CD4-positive, alpha-beta T cell treated with Interleukin-4 for 1 hour (primary cell): ENCODE data around the gene CDH13.

ENCODE experiments used
- DNase-seq, 2 donors: peaks; one replicate each; pipeline ENCODE4 v3.0.0-alpha.2; 2020 to 2022

CDH13 gene

GRCh38 chr16:82855471-82855870, 228.7 kb downstream of the CDH13 start:
- no peak for DNase-seq

DNA sequence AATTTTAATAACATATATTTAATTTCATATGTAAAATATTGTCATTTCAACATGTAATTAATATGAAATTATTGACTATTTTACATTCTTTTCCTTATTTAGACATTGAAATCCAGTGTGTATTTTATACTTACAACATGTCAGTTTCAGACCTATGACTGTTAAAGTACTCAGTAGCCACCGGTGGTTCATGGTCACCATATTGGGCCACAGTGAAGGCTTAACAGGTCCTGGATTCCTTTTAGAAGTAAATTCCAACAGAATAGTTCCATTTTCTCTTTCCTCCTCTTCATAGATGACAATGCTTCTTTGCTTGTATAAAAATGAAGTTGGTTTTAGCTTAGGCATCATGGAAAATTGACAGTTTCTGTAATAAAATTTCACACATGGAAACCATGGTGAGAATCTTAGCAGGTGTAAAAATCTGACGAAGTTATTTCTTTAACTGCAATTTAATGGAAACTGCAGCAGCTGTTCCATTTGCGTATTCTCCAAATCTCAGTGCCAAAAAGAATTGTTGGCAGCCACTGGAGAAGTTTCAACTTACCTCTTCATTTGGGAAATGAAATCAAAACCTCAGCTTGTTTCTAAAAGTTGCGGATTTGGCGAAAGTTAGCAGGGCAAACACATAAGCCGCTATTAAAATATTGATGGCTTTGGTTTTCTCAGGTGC, 231.1 kb downstream of the CDH13 start:
- no peak for DNase-seq

GRCh38 chr16:82859662-82860061, 232.9 kb downstream of the CDH13 start:
- DNase-seq = no peak

DNA sequence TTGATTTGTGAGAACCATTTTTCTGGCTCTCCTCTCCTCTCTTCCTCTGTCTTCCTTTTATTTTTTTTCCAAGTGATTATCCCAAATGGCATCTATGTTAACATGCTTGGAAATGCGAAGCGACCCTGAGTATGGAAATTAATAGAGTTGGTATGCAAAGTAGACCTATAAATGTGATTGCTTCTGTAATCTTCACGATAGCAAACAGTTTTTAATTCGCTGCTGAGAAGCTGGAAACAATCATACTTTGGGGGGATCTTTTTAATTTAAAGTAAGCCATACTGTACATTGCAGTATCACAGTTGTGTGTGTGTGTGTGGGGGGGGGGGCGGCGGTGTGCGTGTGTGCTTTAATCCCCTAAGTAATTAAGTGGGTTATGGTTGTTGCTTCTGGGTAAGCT, 233.3 kb downstream of the CDH13 start:
- DNase-seq = no peak

DNA sequence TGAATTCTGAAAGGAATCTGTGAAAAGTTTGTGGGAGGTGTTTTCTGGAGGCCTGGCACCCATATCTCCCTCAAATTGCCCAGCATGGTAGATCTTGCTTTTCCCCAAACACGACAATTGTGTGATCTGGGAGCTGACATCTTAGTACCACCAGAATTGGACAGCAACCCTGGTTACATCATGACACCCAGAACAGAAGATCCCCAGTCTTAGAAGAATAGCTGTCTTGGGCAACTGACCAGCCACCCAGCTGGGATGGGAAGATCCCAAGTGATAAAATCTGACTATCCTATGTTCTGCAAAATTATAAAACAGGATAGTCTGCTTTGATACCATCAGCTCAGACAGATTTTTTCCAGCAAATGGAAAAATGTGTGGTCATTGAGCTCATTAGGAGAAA, 235.3 kb downstream of the CDH13 start:
- no peak for DNase-seq

DNA sequence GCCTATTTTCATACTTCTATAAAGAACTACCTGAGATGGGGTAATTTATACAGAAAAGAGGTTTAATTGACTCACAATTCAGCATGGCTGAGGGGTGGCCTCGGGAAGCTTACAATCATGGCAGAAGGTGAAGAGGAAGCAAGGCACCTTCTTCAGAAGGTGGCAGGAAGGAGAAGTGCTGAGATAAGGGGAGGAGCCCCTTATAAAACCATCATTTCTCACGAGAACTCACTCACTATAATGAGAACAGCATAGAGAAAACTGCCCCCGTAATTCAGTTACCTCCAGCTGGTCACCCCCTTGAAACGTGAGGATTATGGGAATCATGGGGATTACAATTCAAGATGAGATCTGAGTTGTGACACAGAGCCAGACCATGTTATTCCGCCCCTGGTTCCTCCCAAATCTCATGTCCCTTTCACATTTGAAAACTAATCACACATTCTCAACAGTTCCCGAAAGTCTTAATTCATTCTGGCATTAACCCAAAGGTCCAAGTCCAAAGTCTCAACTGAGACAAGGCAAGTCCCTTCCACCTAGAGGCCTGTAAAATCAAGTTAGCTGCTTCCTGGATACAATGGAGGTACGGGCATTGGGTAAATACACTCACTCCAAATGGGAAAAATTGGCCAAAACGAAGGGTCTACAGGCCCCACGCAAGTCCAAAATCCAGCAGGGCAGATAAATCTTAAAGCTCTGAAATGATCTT, 237.7 kb downstream of the CDH13 start:
- DNase-seq = no peak

- no peak for DNase-seq
Measured at GRCh38 chr16:82865412-82865811, 238.6 kb downstream of the CDH13 start.

- DNase-seq = no peak
Measured at GRCh38 chr16:82867485-82867884, 240.7 kb downstream of the CDH13 start.

- DNase-seq = no peak
Measured at GRCh38 chr16:82874271-82874670, 247.5 kb downstream of the CDH13 start.

GRCh38 chr16:82874672-82875071, 247.9 kb downstream of the CDH13 start:
- DNase-seq = no peak

GRCh38 chr16:82876951-82877350, 250.2 kb downstream of the CDH13 start:
- DNase-seq = no peak

GRCh38 chr16:82878466-82878865, 251.7 kb downstream of the CDH13 start:
- DNase-seq = no peak

DNA sequence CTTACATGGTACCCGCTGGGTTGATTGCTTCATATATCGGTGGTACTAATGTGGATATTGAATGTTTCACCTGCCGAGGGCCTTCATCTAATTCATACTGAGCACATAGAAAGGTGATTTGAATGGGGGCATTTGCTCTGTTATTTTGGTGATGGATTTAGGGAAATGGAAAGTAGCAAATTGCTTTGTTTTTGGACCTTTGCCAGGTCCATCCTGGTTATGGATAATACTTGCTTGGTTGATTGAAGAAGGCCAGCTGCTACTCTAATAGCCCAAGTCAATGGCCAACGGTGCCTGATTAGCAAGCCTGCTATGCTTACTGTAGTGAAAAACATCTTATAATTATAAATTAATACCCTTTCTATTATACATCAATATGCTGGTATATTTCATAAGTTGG, 253.6 kb downstream of the CDH13 start:
- DNase-seq = no peak

- DNase-seq = no peak
Measured at GRCh38 chr16:82881516-82881915, 254.7 kb downstream of the CDH13 start.

- no peak for DNase-seq
Measured at GRCh38 chr16:82882226-82882625, 255.5 kb downstream of the CDH13 start.

DNA sequence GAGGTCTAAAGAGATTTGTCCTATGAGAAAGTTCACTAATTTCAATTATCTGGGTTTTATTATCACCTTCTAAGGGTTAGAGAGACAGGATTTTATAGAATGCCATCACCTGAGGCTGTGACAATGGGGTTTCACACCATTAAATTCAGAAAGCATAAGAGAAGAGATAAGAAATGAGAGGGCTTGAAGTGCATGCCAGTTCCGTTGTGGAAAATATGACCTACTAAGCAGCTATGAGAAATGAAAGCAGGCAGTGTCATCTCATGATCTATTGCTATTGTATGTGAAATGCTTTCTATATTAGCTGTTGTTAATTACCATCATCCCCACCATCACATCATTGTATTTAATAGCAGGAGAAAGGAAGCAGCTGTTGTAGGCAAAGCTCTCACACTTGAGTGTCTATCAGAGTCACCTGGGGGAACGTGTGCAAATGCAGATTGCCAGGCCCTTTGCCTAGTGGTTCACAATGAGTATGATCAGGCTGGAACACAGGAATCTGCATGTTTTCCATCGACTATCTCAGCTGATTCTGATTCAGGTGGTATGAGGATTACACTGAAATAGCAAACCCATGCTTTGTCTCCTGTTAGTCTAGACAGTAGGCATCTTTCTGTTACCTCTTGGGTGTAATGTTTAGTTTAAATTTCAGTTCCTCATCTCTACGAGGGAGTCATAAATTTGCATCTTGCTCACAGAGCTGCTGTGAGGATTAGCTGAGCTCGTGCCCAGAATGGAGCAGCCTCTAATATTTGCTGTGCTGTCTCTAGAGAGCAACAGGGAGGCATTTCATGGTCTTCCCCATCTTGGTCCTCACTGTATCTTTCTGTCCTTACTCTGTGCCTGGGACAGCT, 256.4 kb downstream of the CDH13 start:
- no peak for DNase-seq

DNA sequence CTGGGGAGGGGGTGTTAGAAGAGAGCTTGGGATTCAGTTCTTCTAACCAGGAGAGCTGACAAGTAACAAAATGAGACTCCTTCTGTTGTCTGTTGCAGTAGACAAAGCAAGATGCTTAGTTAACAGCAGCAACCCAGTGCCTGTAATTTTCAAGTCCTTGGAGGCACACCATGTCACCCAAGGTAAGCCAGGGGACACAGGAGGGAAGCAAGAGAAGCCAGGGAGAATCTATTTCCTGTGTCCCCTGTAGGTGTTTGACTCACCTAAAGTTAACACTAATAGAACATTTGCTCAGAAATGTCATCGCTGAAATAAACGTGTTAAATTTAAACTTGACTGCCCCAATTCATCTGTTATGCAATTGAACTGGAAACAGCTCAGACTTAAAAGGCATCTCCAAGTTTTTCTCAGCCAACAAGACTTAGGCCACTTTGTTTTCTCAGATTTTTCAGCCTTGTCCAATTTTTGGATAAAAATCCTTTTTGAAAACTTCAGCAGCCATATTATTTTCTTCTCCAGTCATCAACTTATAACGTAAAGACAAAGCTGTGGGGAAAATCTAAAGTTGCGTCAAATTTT, 257.6 kb downstream of the CDH13 start:
- no peak for DNase-seq

DNA sequence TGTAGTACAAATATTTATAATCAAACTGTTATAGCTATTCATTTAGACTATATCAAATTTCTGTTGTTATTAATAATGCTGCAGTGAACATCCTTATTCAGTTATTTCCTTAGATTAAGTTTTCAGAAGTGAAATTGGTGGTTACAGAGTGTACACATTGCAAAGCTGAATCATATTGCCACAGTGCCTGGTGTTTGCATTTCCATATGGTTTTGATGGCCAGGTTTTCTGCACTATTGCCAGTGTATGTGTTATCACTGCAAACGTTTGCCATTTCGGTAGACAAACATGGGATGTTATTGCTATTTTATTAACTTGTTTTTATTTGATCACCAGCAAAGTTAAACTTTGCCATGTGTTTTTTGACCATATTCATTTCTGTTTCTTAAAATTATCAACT, 259.4 kb downstream of the CDH13 start:
- DNase-seq = no peak

DNA sequence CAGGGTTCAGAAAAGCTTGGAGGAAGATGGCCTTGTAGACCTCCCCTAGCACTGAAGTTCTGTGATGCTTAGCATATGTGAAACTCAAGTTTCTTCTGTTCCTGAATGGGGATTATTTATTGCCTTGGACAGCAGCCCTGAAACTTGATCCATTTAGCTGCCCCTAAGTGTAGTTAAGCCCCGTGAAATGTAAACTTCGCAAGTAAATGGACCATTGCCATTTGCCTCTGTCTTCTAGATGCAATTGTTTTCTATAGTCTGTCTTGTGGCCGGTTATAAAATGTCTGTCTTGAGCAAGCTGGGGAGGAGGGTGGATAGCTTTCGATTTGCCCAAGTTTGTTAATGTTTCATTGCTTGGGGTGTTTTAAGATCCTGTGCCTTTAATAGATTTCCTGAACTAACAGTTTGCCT, 261.8 kb downstream of the CDH13 start:
- DNase-seq = no peak

DNA sequence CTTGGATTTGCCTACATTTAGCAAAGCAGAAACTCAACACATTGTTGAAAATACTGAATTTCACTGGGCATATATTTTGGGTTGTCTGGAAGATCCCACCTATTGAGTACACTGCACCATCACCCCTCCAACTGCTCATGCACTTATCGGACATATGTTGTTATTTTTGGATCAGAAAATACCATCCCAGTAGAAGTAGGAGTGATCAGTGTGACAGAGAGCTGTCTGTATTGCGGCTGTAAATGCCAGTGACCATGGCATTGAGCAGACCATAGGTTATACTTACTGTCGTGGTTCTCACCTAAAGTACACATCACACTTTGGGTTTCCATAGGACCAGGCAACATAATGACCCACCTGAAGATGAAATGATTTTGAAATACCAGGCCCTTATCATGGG, 264.7 kb downstream of the CDH13 start:
- no peak for DNase-seq

DNA sequence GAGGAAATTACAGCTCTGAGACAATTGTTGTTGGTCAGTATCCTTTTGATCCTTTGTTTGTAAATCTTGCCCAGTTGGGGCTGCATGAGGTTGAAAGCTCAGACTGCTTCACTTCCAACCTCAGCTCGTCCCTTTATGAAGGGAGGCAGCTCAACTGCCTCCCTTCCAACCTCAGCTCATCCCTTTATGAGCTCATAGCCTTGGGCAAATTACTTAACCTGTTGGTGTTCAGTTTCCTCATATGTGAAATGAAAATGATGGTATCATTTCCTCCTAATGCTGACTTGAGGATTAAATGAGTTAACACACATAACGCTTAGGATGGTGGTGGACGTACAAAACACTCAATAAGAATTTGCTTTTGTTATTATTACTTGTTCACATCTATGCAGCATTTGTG, 265.1 kb downstream of the CDH13 start:
- DNase-seq = no peak

DNA sequence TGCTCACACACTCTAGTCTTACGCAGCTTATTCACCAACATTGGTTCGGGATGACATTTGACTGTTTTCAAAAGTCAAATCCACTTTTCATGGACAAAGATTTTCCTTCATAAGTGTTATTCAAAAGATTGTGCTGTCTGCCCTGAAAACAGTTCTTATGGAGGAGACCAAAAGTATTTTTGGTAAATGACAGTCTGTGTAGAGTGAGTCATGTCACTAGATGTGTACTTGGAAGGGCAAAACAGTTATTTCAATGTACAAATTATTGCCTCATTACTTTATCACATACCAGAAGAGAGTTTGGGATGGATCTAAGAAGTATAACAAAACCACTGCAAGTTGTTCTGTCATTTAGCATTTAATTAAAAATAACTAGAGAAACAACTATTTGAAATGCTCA, 265.6 kb downstream of the CDH13 start:
- no peak for DNase-seq

GRCh38 chr16:82895843-82896242, 269.1 kb downstream of the CDH13 start:
- DNase-seq = no peak

- DNase-seq = no peak
Measured at GRCh38 chr16:82899006-82899405, 272.2 kb downstream of the CDH13 start.
